Dermis lymphatic vessel endothelial cell (primary cell): Measurements from ENCODE around the gene TMEM130. TPM values are rescaled to one million over a fixed set of nuclear protein-coding genes. Genes with fewer than 3 reads are reported as not detected.

Experiments used
- total RNA-seq: library from RNA; depleted of rRNA; stranded (reverse); fragments of >200 nt; gene quantifications from 2 replicates; pipeline ENCODE4 v1.2.1, GENCODE V29; 2014

TMEM130 gene, protein sequence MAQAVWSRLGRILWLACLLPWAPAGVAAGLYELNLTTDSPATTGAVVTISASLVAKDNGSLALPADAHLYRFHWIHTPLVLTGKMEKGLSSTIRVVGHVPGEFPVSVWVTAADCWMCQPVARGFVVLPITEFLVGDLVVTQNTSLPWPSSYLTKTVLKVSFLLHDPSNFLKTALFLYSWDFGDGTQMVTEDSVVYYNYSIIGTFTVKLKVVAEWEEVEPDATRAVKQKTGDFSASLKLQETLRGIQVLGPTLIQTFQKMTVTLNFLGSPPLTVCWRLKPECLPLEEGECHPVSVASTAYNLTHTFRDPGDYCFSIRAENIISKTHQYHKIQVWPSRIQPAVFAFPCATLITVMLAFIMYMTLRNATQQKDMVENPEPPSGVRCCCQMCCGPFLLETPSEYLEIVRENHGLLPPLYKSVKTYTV
- not detected in 2 replicates for total RNA-seq

DNA sequence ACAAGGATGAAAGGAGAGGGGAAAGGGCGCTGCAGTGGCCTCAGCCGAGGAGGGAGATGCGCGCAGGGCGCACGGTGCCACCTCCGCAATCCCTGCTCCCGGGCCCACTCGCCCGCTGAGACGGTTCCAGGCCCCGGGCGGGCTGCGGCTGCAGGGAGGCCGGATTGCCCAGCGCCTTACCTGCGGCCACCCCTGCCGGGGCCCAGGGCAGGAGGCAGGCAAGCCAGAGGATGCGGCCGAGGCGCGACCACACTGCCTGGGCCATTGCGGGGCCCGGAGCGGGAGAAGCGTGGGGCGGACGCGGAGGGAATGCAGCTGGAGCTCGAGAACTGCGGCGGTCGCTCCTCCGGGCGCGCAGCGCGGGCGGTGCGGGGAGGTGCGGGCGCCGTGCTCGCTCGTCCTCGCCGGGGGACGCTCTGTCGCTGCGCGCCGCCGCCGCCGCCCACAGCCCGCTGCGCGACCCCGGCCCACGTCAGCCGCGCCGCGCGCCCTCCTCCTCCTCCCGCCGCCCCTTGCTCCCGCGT lies at the start of gene TMEM130:
Gene TMEM130 (minus strand): TSS at position 418 of the 524 bp plus-strand sequence. CDS start 153 bp downstream, at position 265.

DNA sequence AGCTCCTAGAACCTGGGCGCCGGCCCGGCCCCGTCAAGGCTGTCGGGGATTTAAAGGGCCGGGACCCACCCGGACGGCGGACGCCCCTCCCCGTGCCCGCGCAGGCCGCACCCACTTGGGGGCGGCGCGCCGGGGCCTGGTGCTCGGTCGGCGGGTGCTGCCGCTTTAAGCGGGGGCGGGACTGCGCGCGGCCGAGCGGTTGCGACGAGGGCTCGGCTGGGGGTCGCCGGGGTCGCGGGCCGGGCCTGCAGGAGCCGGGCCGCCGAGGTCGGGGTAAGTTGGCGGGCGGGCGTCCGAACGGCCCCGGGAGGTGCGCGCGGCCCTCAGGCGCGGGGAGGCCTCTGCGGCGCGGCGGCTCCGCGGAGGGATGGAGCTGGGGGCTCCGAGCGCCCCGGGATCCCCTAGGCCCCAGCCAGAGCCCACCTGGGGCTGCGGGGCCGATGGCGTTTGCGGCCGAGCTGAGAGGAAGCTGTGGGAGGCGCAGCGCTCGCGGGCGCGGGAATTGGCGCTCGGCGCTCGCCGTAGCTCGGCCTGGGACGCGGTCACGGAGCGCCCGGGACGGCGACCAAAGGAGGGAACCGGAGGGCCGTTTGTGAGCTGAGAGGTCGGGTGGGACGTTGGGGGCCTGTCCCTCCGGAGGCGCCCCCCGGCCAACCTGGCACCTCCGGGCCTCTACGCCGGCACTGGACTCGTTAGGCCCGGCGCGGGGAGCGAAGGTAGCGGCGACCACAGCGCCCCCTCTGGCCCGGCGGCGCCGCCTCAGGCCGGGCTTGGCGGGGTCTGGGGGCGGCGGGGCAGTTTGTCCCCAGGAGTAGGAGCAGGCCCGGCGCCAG lies 8.8 kb upstream of the TMEM130 start, which contains the start of gene TRRAP:
Gene TRRAP (plus strand): TSS at position 168 of the 833 bp plus-strand sequence. CDS start 2,619 bp downstream, outside the sequence.

Other genes with a start within 250 kb of the TMEM130 start
- 13.5 and 16.8 TPM in 2 replicates for gene TRRAP, start 8.5 kb upstream of the TMEM130 start, total RNA-seq